IMR-90 (cell line): ENCODE results near the gene SLC26A2. TPM values are rescaled to one million over a fixed set of nuclear protein-coding genes. Genes with fewer than 3 reads are reported as not detected.

Source experiments
- ATAC-seq: fragments of 200-7000 bp; cut with Tn5 transposase; 2 replicates; pipeline ENCODE4 v1.9.1; 2020; ENCODE audit warnings: low read depth, mild to moderate bottlenecking, moderate library complexity
- BruUV-seq: library from RNA; stranded (reverse); fragments of 400-500 nt; replicated peaks from 2 replicates; lab custom pipeline; 2021; lab: Mats Ljungman, UMichigan
- CTCF ChIA-PET: fragments of 300-600 bp; formaldehyde crosslinking; extraction: SDS; loops from one replicate; lab custom pipeline; 2021; ENCODE audit warnings: antibody characterized with exemption; lab: Yijun Ruan, JAX
- POLR2A ChIA-PET: fragments of 300-600 bp; sonication (Branson Sonifier 250); formaldehyde crosslinking; loops from one replicate; lab custom pipeline; 2022; ENCODE audit warnings: antibody characterized with exemption; ENCODE audit not compliant: unreplicated experiment; lab: Charles Lee
- DNase-seq: peaks from one replicate; pipeline ENCODE4 v3.0.0; 2013
- H2AFZ ChIP-seq: replicated peaks from 2 replicates; pipeline ENCODE3; 2013; ENCODE audit warnings: low read length, mild to moderate bottlenecking; ENCODE audit not compliant: poor library complexity
- H2AK5ac ChIP-seq: 2 replicates; pipeline ENCODE4 v1.6.1; 2013; ENCODE audit warnings: low read depth, low read length, inconsistent platforms
- H2AK9ac ChIP-seq: replicated peaks from 2 replicates; pipeline ENCODE3; 2013; ENCODE audit warnings: mild to moderate bottlenecking, low read depth, low read length, moderate library complexity; ENCODE audit not compliant: poor library complexity
- H2BK120ac ChIP-seq: 2 replicates; pipeline ENCODE4 v1.6.1; 2013; ENCODE audit warnings: low read depth, low read length, inconsistent platforms
- H2BK15ac ChIP-seq: 3 replicates; pipeline ENCODE4 v1.6.1; 2013; ENCODE audit warnings: low read depth, low read length, inconsistent platforms
- H2BK20ac ChIP-seq: 2 replicates; pipeline ENCODE4 v1.6.1; 2013; ENCODE audit warnings: low read depth, mild to moderate bottlenecking, inconsistent platforms, low read length, moderate library complexity
- H2BK5ac ChIP-seq: 2 replicates; pipeline ENCODE4 v1.6.1; 2013; ENCODE audit warnings: mild to moderate bottlenecking, low read depth, low read length, inconsistent platforms; ENCODE audit not compliant: poor library complexity, severe bottlenecking
- H3K14ac ChIP-seq: replicated peaks from 2 replicates; pipeline ENCODE4 v1.6.1; 2013; ENCODE audit warnings: low read depth, low read length, inconsistent platforms
- H3K18ac ChIP-seq: 2 replicates; pipeline ENCODE4 v1.6.1; 2013; ENCODE audit warnings: low read depth, low read length, control low read depth
- H3K23ac ChIP-seq: 2 replicates; pipeline ENCODE4 v1.6.1; 2013; ENCODE audit warnings: low read depth, low read length, inconsistent platforms
- H3K27ac ChIP-seq: 2 replicates; pipeline ENCODE4 v1.5.1; 2013; ENCODE audit warnings: mild to moderate bottlenecking, control low read depth, low read length; ENCODE audit not compliant: insufficient read depth
- H3K27me3 ChIP-seq: 2 replicates; pipeline ENCODE4 v1.6.1; 2013; ENCODE audit warnings: low read length; ENCODE audit not compliant: control insufficient read depth, insufficient read depth
- H3K36me3 ChIP-seq: 2 replicates; pipeline ENCODE4 v1.6.1; 2013; ENCODE audit warnings: low read length, mixed read lengths; ENCODE audit not compliant: control insufficient read depth, insufficient read depth
- H3K4ac ChIP-seq: 2 replicates; pipeline ENCODE4 v1.6.1; 2013; ENCODE audit warnings: low read depth, low read length, inconsistent platforms
- H3K4me1 ChIP-seq: 2 replicates; pipeline ENCODE4 v1.6.1; 2013; ENCODE audit warnings: low read length, mixed read lengths; ENCODE audit not compliant: control insufficient read depth, insufficient read depth
- H3K4me2 ChIP-seq: 2 replicates; pipeline ENCODE4 v1.6.1; 2013; ENCODE audit warnings: low read depth, mild to moderate bottlenecking, control low read depth, low read length, moderate library complexity
- H3K4me3 ChIP-seq: 2 replicates; pipeline ENCODE4 v1.5.1; 2013; ENCODE audit warnings: low read depth, mild to moderate bottlenecking, control low read depth, low read length, moderate library complexity; ENCODE audit not compliant: insufficient read depth
- H3K56ac ChIP-seq: 2 replicates; pipeline ENCODE4 v1.6.1; 2013; ENCODE audit warnings: low read length, inconsistent platforms; ENCODE audit not compliant: insufficient read depth; ENCODE audit errors: extremely low read depth
- H3K79me1 ChIP-seq, 2 experiments: 2 replicates each; pipeline ENCODE4 v1.6.1; 2013; ENCODE audit warnings: low read length in 2 of 2, inconsistent platforms in 1 of 2, low read depth in 1 of 2
- H3K9ac ChIP-seq: 2 replicates; pipeline ENCODE4 v1.6.1; 2013; ENCODE audit warnings: low read depth, low read length, control low read depth
- H3K9me1 ChIP-seq: 2 replicates; pipeline ENCODE4 v1.6.1; 2013; ENCODE audit warnings: low read length, inconsistent platforms; ENCODE audit not compliant: insufficient read depth
- H3K9me3 ChIP-seq: 2 replicates; pipeline ENCODE4 v1.6.1; 2013; ENCODE audit warnings: low read length; ENCODE audit not compliant: control insufficient read depth, insufficient read depth
- H4K20me1 ChIP-seq: 2 replicates; pipeline ENCODE4 v1.6.1; 2013; ENCODE audit warnings: low read length, inconsistent platforms; ENCODE audit not compliant: insufficient read depth
- H4K5ac ChIP-seq: 2 replicates; pipeline ENCODE4 v1.6.1; 2013; ENCODE audit warnings: mild to moderate bottlenecking, low read depth, low read length, control low read depth
- H4K8ac ChIP-seq, 2 experiments: 2 replicates each; pipeline ENCODE4 v1.6.1; 2013; ENCODE audit warnings: low read depth in 2 of 2, low read length in 2 of 2, control low read depth in 1 of 2, inconsistent platforms in 1 of 2
- H4K91ac ChIP-seq: 2 replicates; pipeline ENCODE4 v1.6.1; 2013; ENCODE audit warnings: low read depth, low read length, inconsistent platforms; ENCODE audit not compliant: insufficient read depth
- BHLHE40 ChIP-seq: fragments of 150-350 bp; IDR thresholded peaks from 2 replicates; pipeline ENCODE4 v1.6.1; 2016; ENCODE audit warnings: mild to moderate bottlenecking, low read depth, low read length
- CEBPB ChIP-seq: IDR thresholded peaks from 2 replicates; pipeline ENCODE4 v1.6.1; 2012; ENCODE audit warnings: low read depth, low read length, improper control_type of control experiment
- CHD1 ChIP-seq: IDR thresholded peaks from 2 replicates; pipeline ENCODE4 v1.6.1; 2012; ENCODE audit warnings: low read depth, low read length, improper control_type of control experiment
- ELK1 ChIP-seq: fragments of 150-350 bp; IDR thresholded peaks from 2 replicates; pipeline ENCODE4 v1.6.1; 2016; ENCODE audit warnings: low read depth, mild to moderate bottlenecking, low read length, moderate library complexity, borderline replicate concordance
- FOS ChIP-seq: fragments of 150-350 bp; IDR thresholded peaks from 2 replicates; pipeline ENCODE4 v1.6.1; 2016; ENCODE audit warnings: low read depth, low read length
- MAZ ChIP-seq: IDR thresholded peaks from 2 replicates; pipeline ENCODE4 v1.6.1; 2012; ENCODE audit warnings: low read depth, mild to moderate bottlenecking, low read length, improper control_type of control experiment, moderate library complexity, borderline replicate concordance
- NFE2L2 ChIP-seq: fragments of 150-350 bp; IDR thresholded peaks from 2 replicates; pipeline ENCODE4 v1.6.1; 2016; ENCODE audit warnings: low read depth, mild to moderate bottlenecking, low read length
- POLR2A ChIP-seq: IDR thresholded peaks from 2 replicates; pipeline ENCODE4 v1.6.1; 2012; ENCODE audit warnings: mild to moderate bottlenecking, low read depth, low read length
- RCOR1 ChIP-seq: IDR thresholded peaks from 2 replicates; pipeline ENCODE4 v1.6.1; 2012; ENCODE audit warnings: mild to moderate bottlenecking, low read length, improper control_type of control experiment; ENCODE audit not compliant: insufficient replicate concordance
- RFX5 ChIP-seq: IDR thresholded peaks from 2 replicates; pipeline ENCODE4 v1.8.0; 2012; ENCODE audit warnings: low read depth, mild to moderate bottlenecking, low read length, moderate library complexity
- SMC3 ChIP-seq: fragments of 150-350 bp; IDR thresholded peaks from 2 replicates; pipeline ENCODE4 v1.6.1; 2016; ENCODE audit warnings: low read depth, mild to moderate bottlenecking, antibody characterized with exemption, low read length, moderate library complexity
- WGBS, 2 experiments: methylation state at CpG; one replicate each; pipeline versions ENCODE4 v1.1.5 to v1.1.7; 2013; ENCODE audit warnings: missing lambda C conversion rate in 2 of 2; ENCODE audit not compliant: insufficient read length in 1 of 2; ENCODE audit errors: extremely low coverage in 2 of 2; 5-methylcytosine and 5-hydroxymethylcytosine counted together
- dilution Hi-C: fragments of 300-500 bp; cut with HindIII; formaldehyde crosslinking; loops from one replicate; pipeline ENCODE4 v1.14.3; 2018; ENCODE audit warnings: low sequenced_read_pairs; ENCODE audit not compliant: unreplicated experiment
- in situ Hi-C: fragments of 300-500 bp; cut with MboI; formaldehyde crosslinking; loops from 3 replicates; pipeline ENCODE4 v1.14.3; 2019; ENCODE audit warnings: low sequenced_read_pairs, inconsistent platforms, mixed read lengths
- intact Hi-C: fragments of 100-400 bp; cut with micrococcal nuclease; formaldehyde crosslinking; loops from 2 replicates; pipeline ENCODE4 v1.10.0; 2022
- polyA plus RNA-seq, 3 experiments: library from polyadenylated mRNA; depleted of rRNA; stranded (reverse); fragments of >200 nt; gene quantifications; 2 replicates each; pipeline ENCODE4 v1.2.3, GENCODE V29; 2012; ENCODE audit warnings: low replicate concordance in 1 of 3
- total RNA-seq: library from RNA; depleted of rRNA; stranded (reverse); fragments of >200 nt; gene quantifications from 2 replicates; pipeline ENCODE4 v1.2.3, GENCODE V29; 2012
- TF ChIP-seq, protein P1 (sequence below): fragments of 150-350 bp; IDR thresholded peaks from 2 replicates; pipeline ENCODE4 v1.6.1; 2017; ENCODE audit warnings: mild to moderate bottlenecking, antibody characterized with exemption, low read length, low read depth
- TF ChIP-seq, protein P2 (sequence below): conservative IDR thresholded peaks from 2 replicates; pipeline ENCODE4 v1.5.1; 2012; ENCODE audit warnings: mild to moderate bottlenecking, low read depth, low read length, improper control_type of control experiment

SLC26A2 gene
- total and polyA plus RNA-seq, 2 of the 4 experiments (the other 2 are of a cell fraction) = 2.2 to 9.9 TPM

GRCh38 chr5:149998281-149998680, 37.7 kb downstream of the SLC26A2 start:
- no peaks in the 10 kb centered on the region for H3K27me3 ChIP-seq
- H2AK9ac ChIP-seq = no peak overlapping the region
- H2BK5ac ChIP-seq = no peak overlapping the region
- H3K4me1 ChIP-seq = peaks cover 2% of the 10 kb centered on the region
- H3K36me3 ChIP-seq = peaks cover 7% of the 10 kb centered on the region
- ATAC-seq (no peak), DNase-seq (no peak)
- no peak overlapping the region for H3K4me3 ChIP-seq
- H3K79me1 ChIP-seq = peaks cover 11 to 49% of the 10 kb centered on the region in 2 experiments
- H2BK20ac ChIP-seq = no peak overlapping the region
- H4K8ac ChIP-seq = no peak overlapping the region
- dilution Hi-C loops (no loop called here), in situ Hi-C loops (no loop called here), intact Hi-C loops (no loop called here)
- H3K56ac ChIP-seq = no peak overlapping the region
- H2AK5ac ChIP-seq = no peak overlapping the region
- H2BK15ac ChIP-seq = no peak overlapping the region
- no peak overlapping the region for H3K14ac ChIP-seq
- peaks cover 23% of the 10 kb centered on the region; the same call in 1 of the 2 replicates for H4K20me1 ChIP-seq
- H3K9me3 ChIP-seq = no peaks in the 10 kb centered on the region
- no peak overlapping the region for H4K91ac ChIP-seq
- H3K4me2 ChIP-seq = no peak overlapping the region
- no peak overlapping the region for H2AFZ ChIP-seq
- no peak overlapping the region for H3K18ac ChIP-seq
- no peak overlapping the region for H3K9ac ChIP-seq
- H4K5ac ChIP-seq = no peak overlapping the region
- H3K23ac ChIP-seq = no peak overlapping the region
- POLR2A ChIA-PET = no interaction called here
- no peak overlapping the region for H3K4ac ChIP-seq
- WGBS, 2 experiments = no CpG with 5 or more reads among the region's 3 CpGs
- TF ChIP-seq NFE2L2 (no peak), ELK1 (no peak), RCOR1 (no peak), BHLHE40 (no peak), SMC3 (no peak), RFX5 (no peak), POLR2A (no peak), MAZ (no peak), CHD1 (no peak), FOS (no peak), CEBPB (no peak)
- TF ChIP-seq, protein P1, sequence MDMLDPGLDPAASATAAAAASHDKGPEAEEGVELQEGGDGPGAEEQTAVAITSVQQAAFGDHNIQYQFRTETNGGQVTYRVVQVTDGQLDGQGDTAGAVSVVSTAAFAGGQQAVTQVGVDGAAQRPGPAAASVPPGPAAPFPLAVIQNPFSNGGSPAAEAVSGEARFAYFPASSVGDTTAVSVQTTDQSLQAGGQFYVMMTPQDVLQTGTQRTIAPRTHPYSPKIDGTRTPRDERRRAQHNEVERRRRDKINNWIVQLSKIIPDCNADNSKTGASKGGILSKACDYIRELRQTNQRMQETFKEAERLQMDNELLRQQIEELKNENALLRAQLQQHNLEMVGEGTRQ = no peak
- TF ChIP-seq, protein P2, sequence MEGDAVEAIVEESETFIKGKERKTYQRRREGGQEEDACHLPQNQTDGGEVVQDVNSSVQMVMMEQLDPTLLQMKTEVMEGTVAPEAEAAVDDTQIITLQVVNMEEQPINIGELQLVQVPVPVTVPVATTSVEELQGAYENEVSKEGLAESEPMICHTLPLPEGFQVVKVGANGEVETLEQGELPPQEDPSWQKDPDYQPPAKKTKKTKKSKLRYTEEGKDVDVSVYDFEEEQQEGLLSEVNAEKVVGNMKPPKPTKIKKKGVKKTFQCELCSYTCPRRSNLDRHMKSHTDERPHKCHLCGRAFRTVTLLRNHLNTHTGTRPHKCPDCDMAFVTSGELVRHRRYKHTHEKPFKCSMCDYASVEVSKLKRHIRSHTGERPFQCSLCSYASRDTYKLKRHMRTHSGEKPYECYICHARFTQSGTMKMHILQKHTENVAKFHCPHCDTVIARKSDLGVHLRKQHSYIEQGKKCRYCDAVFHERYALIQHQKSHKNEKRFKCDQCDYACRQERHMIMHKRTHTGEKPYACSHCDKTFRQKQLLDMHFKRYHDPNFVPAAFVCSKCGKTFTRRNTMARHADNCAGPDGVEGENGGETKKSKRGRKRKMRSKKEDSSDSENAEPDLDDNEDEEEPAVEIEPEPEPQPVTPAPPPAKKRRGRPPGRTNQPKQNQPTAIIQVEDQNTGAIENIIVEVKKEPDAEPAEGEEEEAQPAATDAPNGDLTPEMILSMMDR = no peak
- BruUV-seq = no TSS peak
- no peak overlapping the region for H2BK120ac ChIP-seq
- no peak overlapping the region for H3K27ac ChIP-seq
- CTCF ChIA-PET = interaction anchor here (3.2 kb wide), 1 partner anchor 164 kb away, joined by 10 read pairs; no protein-coding TSS in a partner anchor
- H3K9me1 ChIP-seq = peaks cover 16% of the 10 kb centered on the region
